Thyroid gland (tissue), 4 donors: ENCODE measurements around the gene CRY2. TPM values are rescaled to one million over a fixed set of nuclear protein-coding genes. Genes with fewer than 3 reads are reported as not detected.

Experiments used
- DNase-seq, 2 donors: peaks; one replicate each; pipeline ENCODE4 v3.0.0-alpha.2; 2019
- H3K27ac ChIP-seq, 3 donors: fragments of 200-600 bp; sonication (generic); 1 replicate in 2 of 3; 2 replicates in 1 of 3; pipeline ENCODE4 v1.5.1; 2016 to 2019; ENCODE audit warnings: mild to moderate bottlenecking in 1 of 3, moderate library complexity in 1 of 3
- H3K27me3 ChIP-seq: fragments of 200-600 bp; sonication (generic); one replicate; pipeline ENCODE4 v1.5.1; 2019
- H3K36me3 ChIP-seq, 2 donors: fragments of 200-600 bp; sonication (generic); one replicate each; pipeline ENCODE4 v1.5.1; 2016 to 2019
- H3K4me1 ChIP-seq, 2 donors: fragments of 200-600 bp; sonication (generic); one replicate each; pipeline ENCODE4 v1.5.1; 2017 to 2019
- H3K4me3 ChIP-seq, 3 donors: fragments of 200-600 bp; sonication (generic); replicated peaks in 1 of 3; 1 replicate in 2 of 3; 2 replicates in 1 of 3; pipeline ENCODE4 v1.5.1; 2016; ENCODE audit warnings: mild to moderate bottlenecking in 1 of 3
- H3K9me3 ChIP-seq: fragments of 200-600 bp; sonication (generic); one replicate; pipeline ENCODE4 v1.5.1; 2017
- CTCF ChIP-seq, 6 experiments: fragments of 200-600 bp in 3 of 6; fragments of 450-650 bp in 3 of 6; sonication (generic) in 3 of 6; IDR thresholded peaks; one replicate each; pipeline ENCODE4 v1.5.1; 2016 to 2019; ENCODE audit warnings: antibody characterized with exemption in 6 of 6, mild to moderate bottlenecking in 2 of 6, inconsistent platforms in 1 of 6, moderate library complexity in 1 of 6
- POLR2A ChIP-seq, 2 donors: fragments of 450-650 bp; IDR thresholded peaks; one replicate each; pipeline ENCODE4 v1.6.1; 2017; ENCODE audit warnings: antibody characterized with exemption in 2 of 2, mild to moderate bottlenecking in 2 of 2, moderate library complexity in 1 of 2
- WGBS, 2 donors: methylation state at CpG; one replicate each; pipeline ENCODE4 v1.1.5; 2017; 5-methylcytosine and 5-hydroxymethylcytosine counted together
- intact Hi-C: fragments of 100-400 bp; cut with DNase I; formaldehyde crosslinking; loops from one replicate; pipeline ENCODE4 v1.15.1; 2023
- total RNA-seq, 4 donors: library from RNA; depleted of rRNA; stranded (reverse); fragments of >200 nt; gene quantifications; one replicate each; pipeline ENCODE4 v1.2.3, GENCODE V29; 2016

CRY2 gene
- total RNA-seq, 4 donors from 2014 or later: 49.5 to 117 (median 57.8) TPM

- peaks cover 33 to 37% of the 10 kb centered on the region in 2 donors for H3K36me3 ChIP-seq
Measured at GRCh38 chr11:45881708-45882368, 34.6 kb downstream of the CRY2 start.

GRCh38 chr11:45884596-45885185, 37.4 kb downstream of the CRY2 start:
- H3K36me3 ChIP-seq: peaks cover 21 to 26% of the 10 kb centered on the region in 2 donors
- DNase-seq: no peak
- intact Hi-C loops: no loop called here
- no peaks in the 10 kb centered on the region for H3K9me3 ChIP-seq
- no peaks in the 10 kb centered on the region for H3K27me3 ChIP-seq
- no peak overlapping the region for H3K4me3 ChIP-seq
- H3K27ac ChIP-seq: no peak overlapping the region
- no peak for TF ChIP-seq POLR2A (IDR thresholded peaks at IDR 0.05)
- H3K4me1 ChIP-seq: peaks cover 4 to 5% of the 10 kb centered on the region in 2 donors
- WGBS, 2 donors: 83 to 86% methylated on average over 10 of the region's 10 CpGs

More at GRCh38 chr11:45881708-45882368, 34.6 kb downstream of the CRY2 start:
- WGBS, 2 donors: 78 to 94% methylated on average over 6 of the region's 6 CpGs
- no peaks in the 10 kb centered on the region for H3K9me3 ChIP-seq
- H3K4me3 ChIP-seq: no peak overlapping the region
- no peak overlapping the region for H3K27ac ChIP-seq
- intact Hi-C loops: no loop called here
- DNase-seq: no peak
- no peak for TF ChIP-seq CTCF (IDR thresholded peaks at IDR 0.05)
- TF ChIP-seq POLR2A (IDR thresholded peaks at IDR 0.05): no peak
- peaks cover 4 to 5% of the 10 kb centered on the region in 2 donors for H3K4me1 ChIP-seq
- no peaks in the 10 kb centered on the region for H3K27me3 ChIP-seq

GRCh38 chr11:45885274-45885920, 38.1 kb downstream of the CRY2 start, which contains the start of gene MAPK8IP1:
Gene MAPK8IP1, plus strand, starts transcription at chr11:45885651. Its CDS starts 170 bp downstream, at chr11:45885821.
- Histone ChIP-seq H3K27ac (no peak within 1 kb of the TSS), H3K4me1 (peaks cover 4 to 5% of the 10 kb centered on the region in 2 donors), H3K36me3 (peaks cover 19 to 21% of the 10 kb centered on the region in 2 donors), H3K4me3 (peak within 1 kb of the TSS; percentile 9 to 31 (median 13)), H3K27me3 (no peaks in the 10 kb centered on the region), H3K9me3 (no peaks in the 10 kb centered on the region)
- TF ChIP-seq POLR2A (IDR thresholded peaks at IDR 0.05) (no peak), CTCF (IDR thresholded peaks at IDR 0.05) (no peak)
- intact Hi-C loops: no loop called here
- peak; percentile 58 to 63 for DNase-seq
- 3 to 10% methylated on average over 10 to 28 of the region's 73 CpGs for WGBS, 2 donors

- WGBS, 2 donors: 44 to 58% methylated on average over 4 to 9 of the region's 43 CpGs
- TF ChIP-seq CTCF (IDR thresholded peaks at IDR 0.05) (no peak), POLR2A (IDR thresholded peaks at IDR 0.05) (no peak)
- intact Hi-C loops: no loop called here
Measured at GRCh38 chr11:45885921-45886721, 38.8 kb downstream of the CRY2 start.

More at GRCh38 chr11:45885921-45886721, 38.8 kb downstream of the CRY2 start:
- H3K4me1 ChIP-seq: peaks cover 4 to 5% of the 10 kb centered on the region in 2 donors
- DNase-seq: no peak
- H3K27me3 ChIP-seq: no peaks in the 10 kb centered on the region
- no peaks in the 10 kb centered on the region for H3K9me3 ChIP-seq
- no peak overlapping the region for H3K27ac ChIP-seq
- H3K4me3 ChIP-seq: peak overlapping the region; percentile 9 to 31 (median 13)
- peaks cover 12 to 14% of the 10 kb centered on the region in 2 donors for H3K36me3 ChIP-seq
